KOPT-K1 (cell line): Measurements from ENCODE around the gene HBS1L.

Source experiments
- H3K27ac ChIP-seq: fragments of 200-600 bp; sonication (generic); 2 replicates; pipeline ENCODE4 v1.5.1; 2016; ENCODE audit warnings: antibody characterized with exemption, mild to moderate bottlenecking, low read depth, low read length; ENCODE audit not compliant: poor library complexity, severe bottlenecking
- H3K36me3 ChIP-seq: fragments of 200-600 bp; sonication (generic); 2 replicates; pipeline ENCODE4 v1.5.1; 2017; ENCODE audit warnings: antibody characterized with exemption, mild to moderate bottlenecking, low read length, moderate library complexity; ENCODE audit not compliant: insufficient read depth
- H3K9me3 ChIP-seq: fragments of 200-600 bp; sonication (generic); 2 replicates; pipeline ENCODE4 v1.5.1; 2017; ENCODE audit warnings: antibody characterized with exemption, low read length, mild to moderate bottlenecking; ENCODE audit not compliant: insufficient read depth, poor library complexity, severe bottlenecking

The HBS1L gene

GRCh38 chr6:134921276-134921675 is 133.3 kb downstream of the HBS1L start:
- Histone ChIP-seq H3K27ac (no peak overlapping the region), H3K36me3 (no peaks in the 10 kb centered on the region), H3K9me3 (no peaks in the 10 kb centered on the region)

GRCh38 chr6:134920422-134920821 is 134.2 kb downstream of the HBS1L start:
- no peak overlapping the region for H3K27ac ChIP-seq
- no peaks in the 10 kb centered on the region for H3K9me3 ChIP-seq
- H3K36me3 ChIP-seq = no peaks in the 10 kb centered on the region

- Histone ChIP-seq H3K27ac (no peak overlapping the region), H3K9me3 (no peaks in the 10 kb centered on the region), H3K36me3 (no peaks in the 10 kb centered on the region)
These were observed 136.1 kb downstream of the HBS1L start for GRCh38 chr6:134918418-134918961.

GRCh38 chr6:134911547-134911946 is 143.1 kb downstream of the HBS1L start:
- Histone ChIP-seq H3K9me3 (no peaks in the 10 kb centered on the region), H3K27ac (no peak overlapping the region), H3K36me3 (no peaks in the 10 kb centered on the region)

- Histone ChIP-seq H3K36me3 (no peaks in the 10 kb centered on the region), H3K9me3 (no peaks in the 10 kb centered on the region), H3K27ac (no peak overlapping the region)
These were observed 144.1 kb downstream of the HBS1L start for GRCh38 chr6:134910593-134910935.
